Measurements from ENCODE around the gene ATXN2L. TPM values are rescaled to one million over a fixed set of nuclear protein-coding genes. Genes with fewer than 3 reads are reported as not detected.

Gene ATXN2L
- total RNA-seq, 4 donors from 2014 or later, result 50.5 to 77.4 (median 54.1) TPM

DNA sequence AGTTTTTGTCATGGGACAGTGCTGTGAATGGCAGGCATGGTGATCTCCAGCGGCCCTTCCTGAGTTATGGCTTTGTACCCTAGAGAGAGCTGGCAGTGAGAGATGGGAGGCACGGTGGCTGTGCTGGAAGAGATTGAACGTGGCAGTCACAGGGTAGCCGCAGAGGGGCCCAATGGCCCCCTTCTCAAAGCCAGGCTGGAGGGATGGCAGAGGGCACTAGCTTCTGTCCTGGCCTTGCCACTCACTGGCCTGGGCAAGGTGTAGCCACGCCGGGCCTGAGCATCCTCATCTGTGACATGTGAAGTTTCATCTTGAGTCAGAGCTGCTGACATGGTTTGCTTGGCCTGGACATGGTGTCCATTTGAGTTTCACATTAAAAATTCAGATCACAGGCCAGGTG is 51.6 kb downstream of the ATXN2L start:
- TF ChIP-seq, protein P1, sequence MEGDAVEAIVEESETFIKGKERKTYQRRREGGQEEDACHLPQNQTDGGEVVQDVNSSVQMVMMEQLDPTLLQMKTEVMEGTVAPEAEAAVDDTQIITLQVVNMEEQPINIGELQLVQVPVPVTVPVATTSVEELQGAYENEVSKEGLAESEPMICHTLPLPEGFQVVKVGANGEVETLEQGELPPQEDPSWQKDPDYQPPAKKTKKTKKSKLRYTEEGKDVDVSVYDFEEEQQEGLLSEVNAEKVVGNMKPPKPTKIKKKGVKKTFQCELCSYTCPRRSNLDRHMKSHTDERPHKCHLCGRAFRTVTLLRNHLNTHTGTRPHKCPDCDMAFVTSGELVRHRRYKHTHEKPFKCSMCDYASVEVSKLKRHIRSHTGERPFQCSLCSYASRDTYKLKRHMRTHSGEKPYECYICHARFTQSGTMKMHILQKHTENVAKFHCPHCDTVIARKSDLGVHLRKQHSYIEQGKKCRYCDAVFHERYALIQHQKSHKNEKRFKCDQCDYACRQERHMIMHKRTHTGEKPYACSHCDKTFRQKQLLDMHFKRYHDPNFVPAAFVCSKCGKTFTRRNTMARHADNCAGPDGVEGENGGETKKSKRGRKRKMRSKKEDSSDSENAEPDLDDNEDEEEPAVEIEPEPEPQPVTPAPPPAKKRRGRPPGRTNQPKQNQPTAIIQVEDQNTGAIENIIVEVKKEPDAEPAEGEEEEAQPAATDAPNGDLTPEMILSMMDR (IDR thresholded peaks at IDR 0.05; ENCODE audit: low read depth), result no peak

DNA sequence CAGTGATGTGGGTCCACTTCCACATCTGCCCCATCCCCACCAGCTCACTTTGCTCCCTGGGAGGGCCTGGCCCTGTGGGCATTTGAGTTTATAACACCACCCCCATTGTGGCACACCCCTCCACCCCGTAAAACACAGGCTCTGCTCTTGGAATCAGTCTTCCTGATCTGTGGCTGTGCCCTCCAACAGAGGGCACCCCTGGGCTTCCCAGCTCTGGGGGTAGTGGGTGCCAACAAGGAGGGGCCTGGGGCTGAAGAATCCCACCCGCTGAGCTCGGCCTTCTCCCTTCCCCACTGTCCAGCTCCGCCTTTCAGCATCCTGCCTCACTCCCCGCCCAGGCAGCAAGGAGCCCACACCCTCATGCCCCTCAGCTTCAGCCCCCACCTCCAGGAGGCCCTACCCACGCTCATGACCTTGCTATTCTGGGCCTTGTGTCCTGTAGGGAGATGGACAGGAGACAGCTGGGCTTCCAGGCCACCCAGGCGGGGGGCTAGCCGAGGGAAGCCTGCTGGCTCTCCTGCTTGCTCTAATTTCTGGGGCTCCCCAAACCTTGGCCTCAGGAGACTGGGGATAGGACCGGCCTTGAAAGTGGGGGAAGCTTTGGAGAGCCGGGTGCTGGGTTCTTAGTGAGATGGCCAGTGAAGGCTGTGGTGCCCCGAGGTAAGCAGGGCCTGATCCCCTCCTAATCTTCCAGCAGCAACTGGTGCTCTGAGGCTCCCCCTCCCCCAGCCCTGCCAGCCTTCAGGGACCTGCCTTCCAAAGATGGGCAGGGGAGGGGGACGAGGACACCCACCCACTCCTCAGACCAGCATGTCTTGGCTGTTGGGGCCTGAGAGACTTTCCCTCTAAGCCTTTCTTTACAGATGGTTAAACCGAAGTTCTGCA is 52.6 kb downstream of the ATXN2L start:
- TF ChIP-seq, protein P1 (IDR thresholded peaks at IDR 0.05; ENCODE audit: low read depth), result no peak

DNA sequence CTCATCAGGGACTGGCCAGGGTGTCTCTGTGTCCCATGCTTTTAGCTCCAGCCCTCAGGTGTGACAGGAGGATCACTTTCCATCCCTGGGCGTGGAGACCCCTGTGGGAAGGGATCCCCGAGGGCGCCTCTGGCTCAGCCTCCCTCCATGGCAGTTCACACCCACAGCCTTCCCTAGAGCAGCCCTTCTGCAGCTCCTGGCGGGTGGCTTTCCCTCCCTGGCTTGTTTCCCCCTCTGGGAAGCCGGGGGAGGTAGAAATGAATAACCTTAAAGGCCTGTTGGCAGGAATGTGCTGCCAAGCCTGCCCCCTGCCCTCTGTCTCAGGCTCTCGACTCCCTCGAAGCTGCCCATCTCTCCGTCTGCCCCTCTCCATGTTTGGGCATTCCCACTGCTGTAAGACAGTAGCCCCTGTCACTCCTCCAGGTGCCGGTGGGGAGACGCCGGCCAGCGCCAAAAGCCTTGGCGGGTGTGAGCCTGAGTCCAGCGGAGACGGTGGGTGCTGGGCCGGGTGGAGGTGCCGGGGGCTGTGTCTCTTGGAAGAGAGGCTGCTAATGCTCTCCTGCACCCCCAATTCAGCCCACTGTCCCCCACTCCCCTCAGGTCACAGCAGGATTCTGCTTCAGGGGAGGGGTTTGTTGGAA is 53.3 kb downstream of the ATXN2L start:
- TF ChIP-seq, protein P1 (IDR thresholded peaks at IDR 0.05; ENCODE audit: low read depth), result no peak

DNA sequence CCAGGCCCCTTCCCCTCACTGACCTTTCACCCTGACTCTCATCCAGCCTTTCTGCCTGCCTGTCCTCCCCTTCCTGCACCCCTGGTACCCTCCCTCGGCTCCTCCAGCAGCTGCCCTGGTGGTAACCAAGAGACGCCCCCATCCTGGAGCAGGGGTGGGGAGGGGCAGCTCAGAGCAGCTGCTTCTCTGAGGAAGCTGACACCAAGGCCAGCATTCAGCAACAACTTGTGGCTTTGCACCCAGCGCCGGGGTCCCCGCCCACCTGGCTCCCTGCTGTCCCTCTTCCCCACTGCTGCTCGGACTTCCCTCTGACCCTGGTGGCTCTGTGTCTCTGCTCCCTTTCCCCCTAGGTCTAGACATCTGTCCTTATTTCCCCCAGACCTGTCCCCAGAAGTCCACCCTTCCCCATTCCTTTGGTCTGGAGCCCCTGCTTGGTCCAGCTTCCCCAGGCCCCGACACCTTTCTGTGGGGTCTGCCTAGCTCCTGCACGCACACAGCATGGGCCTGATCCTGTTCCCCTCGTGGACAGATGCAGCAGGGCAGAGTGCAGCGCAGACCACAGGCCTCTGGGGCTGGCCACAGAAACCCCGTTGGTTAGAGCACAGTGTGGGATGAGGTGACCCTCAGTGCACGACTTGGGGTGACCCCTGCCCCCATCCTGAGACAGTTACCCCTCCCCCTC is 54.3 kb downstream of the ATXN2L start:
- TF ChIP-seq, protein P1 (IDR thresholded peaks at IDR 0.05; ENCODE audit: low read depth), result no peak

DNA sequence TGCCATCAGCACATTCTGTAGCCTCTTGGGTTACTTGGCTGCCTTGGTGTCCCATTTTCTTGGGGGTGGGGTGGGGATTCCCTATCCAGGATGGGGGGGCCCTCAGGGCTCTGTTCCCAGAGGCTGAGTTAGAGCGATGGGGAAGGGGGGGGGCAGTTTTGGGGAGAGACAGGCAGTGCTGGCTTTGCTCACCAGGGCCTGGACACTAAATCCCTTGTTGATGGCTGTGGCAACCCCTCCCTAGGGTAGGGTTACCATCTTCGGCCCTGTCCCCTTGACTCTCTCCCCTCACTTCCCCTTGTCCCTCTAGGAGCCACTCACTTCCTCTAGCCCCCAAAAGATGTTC is 54.8 kb downstream of the ATXN2L start:
- TF ChIP-seq, protein P1 (IDR thresholded peaks at IDR 0.05; ENCODE audit: low read depth), result no peak

DNA sequence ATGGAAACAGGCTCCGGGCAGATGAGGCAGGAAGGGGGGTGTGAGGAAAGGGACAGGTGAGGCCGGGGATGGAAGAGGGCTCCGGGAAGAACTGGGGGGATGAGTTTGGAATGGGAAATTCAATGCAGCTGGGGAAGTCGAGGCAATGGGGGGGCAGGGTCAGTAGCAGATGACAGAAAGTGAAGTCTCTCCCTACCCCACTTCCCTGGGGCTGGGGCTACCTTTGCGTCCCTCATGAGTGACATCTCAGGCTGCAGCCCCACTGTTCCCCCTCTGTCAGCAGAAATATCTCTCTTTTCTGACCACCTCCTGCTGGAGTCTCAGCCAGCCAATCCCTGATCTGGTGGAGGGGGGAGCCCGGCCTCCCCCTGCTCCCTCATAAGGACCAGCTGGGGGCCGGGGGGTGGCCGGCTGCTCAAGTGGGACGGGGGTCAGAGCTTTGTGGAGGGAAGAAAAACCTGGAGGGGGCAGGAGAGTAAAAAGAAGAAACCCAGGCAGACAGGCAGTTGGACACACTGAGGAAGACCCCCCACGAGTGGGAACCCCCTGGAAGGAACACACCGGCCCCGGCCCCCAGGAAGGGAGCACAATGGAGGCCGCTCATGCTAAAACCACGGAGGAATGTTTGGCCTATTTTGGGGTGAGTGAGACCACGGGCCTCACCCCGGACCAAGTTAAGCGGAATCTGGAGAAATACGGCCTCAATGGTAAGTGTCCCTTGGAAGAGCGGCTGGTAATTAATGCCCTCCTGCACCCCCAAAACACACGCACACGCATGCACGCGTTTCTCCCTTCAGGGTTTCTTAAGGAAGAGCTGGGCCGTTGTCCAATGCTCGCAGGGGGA is 55.5 kb downstream of the ATXN2L start, which contains the start of gene ATP2A1:
Gene ATP2A1, plus strand, starts transcription at position 406 of the 844 bp plus-strand sequence. Its CDS starts 184 bp downstream, at position 590.
- TF ChIP-seq, protein P1 (IDR thresholded peaks at IDR 0.05; ENCODE audit: low read depth), result no peak
